HG03175 (cell line): ENCODE measurements around the gene PITHD1.
A peak's percentile ranks its signal among the peaks of the same experiment; 100 is the strongest.
"Not testable (repeated sequence)": the region's sequence is repeated elsewhere in the genome, so short reads cannot be mapped to it uniquely, and the experiment has no call there.

Experiments
- ATAC-seq: cut with Tn5 transposase; IDR thresholded peaks from one replicate; pipeline ENCODE4 v1.9.1; 2021; ENCODE audit warnings: mild to moderate bottlenecking, moderate library complexity; ENCODE audit not compliant: unreplicated experiment

The PITHD1 gene

GRCh38 chr1:23816906-23817305, 38.7 kb downstream of the PITHD1 start:
- no peak for ATAC-seq

- no peak for ATAC-seq
Observed at GRCh38 chr1:23817633-23818032, 39.4 kb downstream of the PITHD1 start.

- ATAC-seq = no peak
Observed at GRCh38 chr1:23823767-23824166, 45.5 kb downstream of the PITHD1 start.

- ATAC-seq = no peak
Observed at GRCh38 chr1:23824711-23825075, 46.5 kb downstream of the PITHD1 start.

GRCh38 chr1:23825076-23825761, 47.0 kb downstream of the PITHD1 start, which contains the start of gene HMGCL:
TSS of gene HMGCL (minus strand) at chr1:23825429. CDS start at chr1:23825415, 14 bp downstream.
- ATAC-seq = peak; percentile 83

- peak; percentile 38 for ATAC-seq
Observed at GRCh38 chr1:23825762-23826522, 47.7 kb downstream of the PITHD1 start.

GRCh38 chr1:23826590-23826989, 48.4 kb downstream of the PITHD1 start:
- ATAC-seq = not testable (repeated sequence)

- ATAC-seq = no peak
Observed at GRCh38 chr1:23827717-23828116, 49.5 kb downstream of the PITHD1 start.

GRCh38 chr1:23834156-23834555, 55.9 kb downstream of the PITHD1 start:
- not testable (repeated sequence) for ATAC-seq

- no peak for ATAC-seq
Observed at GRCh38 chr1:23836037-23836436, 57.8 kb downstream of the PITHD1 start.
